ENCODE measurements around the gene TPST2.

DNA sequence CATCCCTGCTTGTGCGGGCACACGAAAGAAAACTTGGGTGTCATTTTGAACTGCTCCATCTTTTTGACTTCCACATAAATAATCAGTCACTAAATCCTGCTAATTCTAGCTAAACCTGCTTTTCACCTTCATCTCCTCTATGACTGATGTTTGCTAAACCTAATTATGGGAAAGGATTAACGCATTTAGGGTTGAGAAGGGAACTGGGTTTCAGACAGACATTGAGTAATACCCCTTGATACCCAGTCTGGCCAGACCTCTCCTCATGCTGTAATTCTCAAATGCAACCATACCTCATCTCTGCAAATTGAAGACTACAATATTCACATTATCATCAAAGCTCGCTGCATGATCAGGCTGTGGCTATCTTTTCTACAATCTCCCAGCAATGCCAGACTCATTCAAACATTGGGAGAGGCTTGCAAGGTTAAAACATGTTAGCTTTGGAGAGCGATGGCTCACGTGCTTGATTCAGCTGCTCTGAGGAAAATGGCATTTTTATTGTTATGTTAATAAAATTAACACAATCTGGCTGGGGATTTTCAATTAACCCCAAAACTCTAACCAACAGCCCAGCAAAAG is 108.7 kb downstream of the TPST2 start:
- TF ChIP-seq CTCF (IDR thresholded peaks at IDR 0.05 in 4 of 5, conservative IDR thresholded peaks at IDR 0.05 in 1 of 5), result no peak
- no peak for TF ChIP-seq POLR2A (IDR thresholded peaks at IDR 0.05)
